Keratinocyte (primary cell): Measurements from ENCODE around the gene MAGIX. TPM values are rescaled to one million over a fixed set of nuclear protein-coding genes. Genes with fewer than 3 reads are reported as not detected.

Experiments
- DNase-seq: peaks from one replicate; pipeline ENCODE4 v3.0.0-alpha.2; 2011; ENCODE audit warnings: low read depth, missing footprints, low spot score
- FAIRE-seq: peaks from 2 replicates; lab custom pipeline; 2011; peaks lifted over from hg19 to GRCh38; lab: Jason Lieb, UNC
- H2AFZ ChIP-seq: 2 replicates; pipeline ENCODE4 v1.6.0; 2012; ENCODE audit warnings: low read length, control low read depth, inconsistent platforms; ENCODE audit not compliant: control insufficient read depth
- H3K27ac ChIP-seq: 2 replicates; pipeline ENCODE4 v1.5.1; 2011; ENCODE audit warnings: low read length; ENCODE audit not compliant: control insufficient read depth, insufficient read depth
- H3K27me3 ChIP-seq: 3 replicates; pipeline ENCODE4 v1.6.0; 2011; ENCODE audit warnings: low read length; ENCODE audit not compliant: control insufficient read depth, insufficient read depth; ENCODE audit errors: extremely low read depth
- H3K36me3 ChIP-seq, 2 experiments: 2 replicates in 1 of 2; 3 replicates in 1 of 2; pipeline ENCODE4 v1.5.1; 2011; ENCODE audit warnings: low read length in 2 of 2, mild to moderate bottlenecking in 1 of 2; ENCODE audit not compliant: control insufficient read depth in 2 of 2, insufficient read depth in 2 of 2; ENCODE audit errors: extremely low read depth in 1 of 2
- H3K4me1 ChIP-seq: 3 replicates; pipeline ENCODE4 v1.5.1; 2011; ENCODE audit warnings: low read length; ENCODE audit not compliant: control insufficient read depth, insufficient read depth; ENCODE audit errors: extremely low read depth
- H3K4me2 ChIP-seq: 3 replicates; pipeline ENCODE4 v1.6.0; 2011; ENCODE audit warnings: low read depth, low read length; ENCODE audit not compliant: control insufficient read depth, insufficient read depth; ENCODE audit errors: extremely low read depth
- H3K4me3 ChIP-seq, 3 experiments: fragments of 200-600 bp in 1 of 3; sonication (generic) in 1 of 3; 2 replicates in 2 of 3; 3 replicates in 1 of 3; pipeline ENCODE4 v1.5.1; 2011 to 2016; ENCODE audit warnings: low read length in 3 of 3, mild to moderate bottlenecking in 3 of 3, control low read depth in 2 of 3, inconsistent platforms in 1 of 3, low read depth in 1 of 3, mixed read lengths in 1 of 3, mixed run types in 1 of 3, moderate library complexity in 1 of 3; ENCODE audit not compliant: control insufficient read depth in 2 of 3, insufficient read depth in 2 of 3; ENCODE audit errors: extremely low read depth in 1 of 3
- H3K79me2 ChIP-seq: 2 replicates; pipeline ENCODE4 v1.6.0; 2012; ENCODE audit warnings: low read length; ENCODE audit not compliant: control insufficient read depth, insufficient read depth
- H3K9ac ChIP-seq: 3 replicates; pipeline ENCODE4 v1.6.0; 2011; ENCODE audit warnings: low read length; ENCODE audit not compliant: control insufficient read depth, insufficient read depth; ENCODE audit errors: extremely low read depth
- H3K9me1 ChIP-seq: 3 replicates; pipeline ENCODE4 v1.6.0; 2011; ENCODE audit warnings: low read length; ENCODE audit not compliant: control insufficient read depth, insufficient read depth; ENCODE audit errors: extremely low read depth
- H3K9me3 ChIP-seq: 2 replicates; pipeline ENCODE4 v1.5.1; 2012; ENCODE audit warnings: low read depth, low read length; ENCODE audit not compliant: control insufficient read depth
- H4K20me1 ChIP-seq: 3 replicates; pipeline ENCODE4 v1.6.0; 2011; ENCODE audit warnings: low read length; ENCODE audit not compliant: control insufficient read depth, insufficient read depth; ENCODE audit errors: extremely low read depth
- CTCF ChIP-seq, 3 experiments: IDR thresholded peaks in 1 of 3; conservative IDR thresholded peaks in 1 of 3; optimal IDR thresholded peaks in 1 of 3; 2 replicates in 2 of 3; 3 replicates in 1 of 3; pipeline versions ENCODE3 to v1.5.1; 2011; ENCODE audit warnings: low read length in 3 of 3, mild to moderate bottlenecking in 3 of 3, moderate library complexity in 2 of 3, control low read depth in 1 of 3, inconsistent platforms in 1 of 3; ENCODE audit not compliant: insufficient read depth in 2 of 3; ENCODE audit errors: extremely low read depth in 1 of 3
- EZH2 ChIP-seq: IDR thresholded peaks from one replicate; pipeline ENCODE4 v1.6.1; 2012; ENCODE audit warnings: inconsistent platforms, mild to moderate bottlenecking, low read length, moderate library complexity
- dilution Hi-C: fragments of 300-500 bp; cut with MboI; formaldehyde crosslinking; loops from one replicate; pipeline ENCODE4 v1.7.0; 2020; ENCODE audit warnings: low sequenced_read_pairs; ENCODE audit not compliant: extremely low pct_ligation_motif_present
- polyA plus RNA-seq, 5 experiments: library from polyadenylated mRNA; depleted of rRNA in 3 of 5; stranded (reverse) in 3 of 5; stranded (forward) in 1 of 5; unstranded in 1 of 5; fragments of >200 nt; gene quantifications; 1 replicate in 1 of 5; 2 replicates in 3 of 5; 3 replicates in 1 of 5; pipeline versions ENCODE4 v1.2.1 to v1.2.3, GENCODE V29; 2011 to 2012; ENCODE audit warnings: missing spikeins in 2 of 5, low read depth in 1 of 5, low replicate concordance in 1 of 5
- small RNA-seq, 3 experiments: library from RNA; depleted of rRNA; stranded (forward); fragments of <200 nt; gene quantifications; one replicate each; pipeline ENCODE3, GENCODE V24; 2012; ENCODE audit warnings: low read depth in 3 of 3, low replicate concordance in 1 of 3; ENCODE audit not compliant: insufficient read length in 3 of 3

MAGIX gene
- polyA plus RNA-seq, 1 donor (not counting 4 experiments of a cell fraction or from before 2014, with no cell fraction given), result 0.51 TPM

DNA sequence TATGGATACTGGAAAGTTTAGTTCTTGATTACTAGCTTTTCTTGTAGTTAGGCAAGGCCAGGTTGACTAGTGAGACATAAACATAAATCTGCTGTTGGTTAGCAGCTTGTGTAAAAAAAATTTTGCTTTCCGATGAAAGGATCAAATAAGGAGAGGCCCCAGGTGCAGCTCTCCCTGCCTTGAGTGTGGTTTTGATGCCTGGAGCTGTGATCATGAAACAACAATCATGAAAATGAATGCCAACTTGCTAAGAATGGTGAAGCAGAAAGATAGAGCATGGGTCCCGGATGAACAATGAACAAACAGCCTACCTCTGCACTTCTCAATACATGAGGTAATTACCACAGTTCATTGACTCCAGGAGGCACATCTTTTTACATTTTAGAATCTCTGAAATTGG, 51.9 kb downstream of the MAGIX start:
- Histone ChIP-seq H3K36me3 (no peaks in the 10 kb centered on the region), H3K9me1 (no peaks in the 10 kb centered on the region), H3K27me3 (no peaks in the 10 kb centered on the region), H3K4me1 (no peaks in the 10 kb centered on the region), H3K4me2 (no peak overlapping the region), H3K9me3 (no peaks in the 10 kb centered on the region), H3K4me3 (no peak overlapping the region), H3K79me2 (no peaks in the 10 kb centered on the region), H3K27ac (no peak overlapping the region), H2AFZ (no peak overlapping the region), H3K9ac (no peak overlapping the region), H4K20me1 (no peaks in the 10 kb centered on the region)
- no peak for DNase-seq
- FAIRE-seq, result no peak
- TF ChIP-seq CTCF (optimal IDR thresholded peaks at IDR 0.05 in 1 of 3, IDR thresholded peaks at IDR 0.05 in 1 of 3, conservative IDR thresholded peaks at IDR 0.05 in 1 of 3; ENCODE audit: extremely low read depth in 1 of 3, insufficient read depth in 2 of 3, low read length in 3 of 3) (no peak), EZH2 (no peak)
- dilution Hi-C loops, result no loop called here

- no peak for DNase-seq
- Histone ChIP-seq H4K20me1 (no peaks in the 10 kb centered on the region), H3K4me1 (no peaks in the 10 kb centered on the region), H3K27me3 (no peaks in the 10 kb centered on the region), H3K9me1 (no peaks in the 10 kb centered on the region), H3K9ac (no peak overlapping the region), H3K4me3 (no peak overlapping the region), H3K27ac (no peak overlapping the region), H2AFZ (no peak overlapping the region), H3K79me2 (no peaks in the 10 kb centered on the region), H3K36me3 (no peaks in the 10 kb centered on the region), H3K4me2 (no peak overlapping the region), H3K9me3 (no peaks in the 10 kb centered on the region)
- TF ChIP-seq EZH2 (no peak), CTCF (optimal IDR thresholded peaks at IDR 0.05 in 1 of 3, IDR thresholded peaks at IDR 0.05 in 1 of 3, conservative IDR thresholded peaks at IDR 0.05 in 1 of 3; ENCODE audit: extremely low read depth in 1 of 3, insufficient read depth in 2 of 3, low read length in 3 of 3) (no peak)
- dilution Hi-C loops, result no loop called here
- no peak for FAIRE-seq
Measured at GRCh38 chrX:49214996-49215526, 52.5 kb downstream of the MAGIX start.

Small RNA genes within 50 kb of the gene (small RNA-seq; reads per million reads assigned to genes)
- gene RN7SL262P, result 0 reads per million in 3 experiments

Other genes starting within 250 kb of the MAGIX start
- 8.3 to 11.6 TPM (median 9.9 TPM) in 3 replicates for gene PIM2, start 243.7 kb upstream of the MAGIX start, polyA plus RNA-seq
- gene OTUD5, start 205.2 kb upstream of the MAGIX start, polyA plus RNA-seq, result 39.5 to 42.6 TPM (median 40.3 TPM) in 3 replicates
- gene KCND1, start 190.9 kb upstream of the MAGIX start, polyA plus RNA-seq, result 0.20 to 0.30 TPM (median 0.25 TPM) in 3 replicates
- gene GRIPAP1, start 160.5 kb upstream of the MAGIX start, polyA plus RNA-seq, result 20.2 to 23.0 TPM (median 20.9 TPM) in 3 replicates
- gene TFE3, start 119.4 kb upstream of the MAGIX start, polyA plus RNA-seq, result 13.2 to 15.8 TPM (median 14.1 TPM) in 3 replicates
- 4.9 to 10.5 TPM (median 8.1 TPM) in 3 replicates for gene CCDC120, start 103.8 kb upstream of the MAGIX start, polyA plus RNA-seq
- 4.0 to 9.8 TPM (median 6.9 TPM) in 3 replicates for gene PRAF2, start 88.8 kb upstream of the MAGIX start, polyA plus RNA-seq
- 43.1 to 76.4 TPM (median 50.5 TPM) in 3 replicates for gene WDR45, start 82.9 kb upstream of the MAGIX start, polyA plus RNA-seq
- gene GPKOW, start 39.0 kb upstream of the MAGIX start, polyA plus RNA-seq, result 17.8 to 18.4 TPM (median 17.9 TPM) in 3 replicates
- 284 to 488 TPM (median 358 TPM) in 3 replicates for gene PLP2, start 9.1 kb downstream of the MAGIX start, polyA plus RNA-seq
- gene PRICKLE3, start 23.6 kb downstream of the MAGIX start, polyA plus RNA-seq, result 8.6 to 13.7 TPM (median 8.7 TPM) in 3 replicates
- 0.07 to 0.23 TPM (median 0.13 TPM) in 3 replicates for gene SYP, start 37.4 kb downstream of the MAGIX start, polyA plus RNA-seq
- gene CACNA1F, start 70.6 kb downstream of the MAGIX start, polyA plus RNA-seq, result 0.03 TPM in 1 of 3 replicates, not detected in the others
- 8.2 to 13.5 TPM (median 8.5 TPM) in 3 replicates for gene CCDC22, start 72.7 kb downstream of the MAGIX start, polyA plus RNA-seq
- gene FOXP3, start 102.0 kb downstream of the MAGIX start, polyA plus RNA-seq, result 0.05 to 0.12 TPM (median 0.06 TPM) in 3 replicates
- 0.29 to 1.4 TPM (median 0.62 TPM) in 3 replicates for gene PPP1R3F, start 107.0 kb downstream of the MAGIX start, polyA plus RNA-seq
- gene GAGE10, start 140.9 kb downstream of the MAGIX start, polyA plus RNA-seq, result not detected in 3 replicates
- not detected in 3 replicates for gene GAGE12J, start 159.3 kb downstream of the MAGIX start, polyA plus RNA-seq
- not detected in 3 replicates for gene GAGE13, start 168.8 kb downstream of the MAGIX start, polyA plus RNA-seq